GM21360 (cell line): ENCODE results near the gene CCNDBP1.
"Not testable (repeated sequence)": the region's sequence is repeated elsewhere in the genome, so short reads cannot be mapped to it uniquely, and the experiment has no call there.

Experiments used
- ATAC-seq: cut with Tn5 transposase; IDR thresholded peaks from one replicate; pipeline ENCODE4 v1.9.1; 2021; ENCODE audit warnings: mild to moderate bottlenecking, moderate library complexity; ENCODE audit not compliant: unreplicated experiment

CCNDBP1 gene

DNA sequence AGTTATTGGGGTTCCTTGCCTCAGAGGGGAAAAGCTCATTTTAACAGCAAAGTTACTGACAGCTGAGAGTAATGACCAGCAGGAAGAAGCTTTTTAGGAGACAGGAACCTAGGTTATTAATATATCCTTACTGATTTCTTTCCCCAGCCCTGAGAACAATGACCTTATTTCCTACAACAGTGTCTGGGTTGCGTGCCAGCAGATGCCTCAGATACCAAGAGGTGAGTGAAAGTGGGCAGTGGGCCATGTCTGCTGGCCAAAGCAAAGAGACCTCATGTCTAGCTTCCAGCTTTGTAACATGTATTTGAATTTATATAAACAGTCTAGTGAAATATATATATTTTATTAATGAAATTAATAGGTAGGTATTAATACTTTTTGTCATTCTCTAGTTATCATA is 5.0 kb downstream of the CCNDBP1 start:
- ATAC-seq, result no peak

DNA sequence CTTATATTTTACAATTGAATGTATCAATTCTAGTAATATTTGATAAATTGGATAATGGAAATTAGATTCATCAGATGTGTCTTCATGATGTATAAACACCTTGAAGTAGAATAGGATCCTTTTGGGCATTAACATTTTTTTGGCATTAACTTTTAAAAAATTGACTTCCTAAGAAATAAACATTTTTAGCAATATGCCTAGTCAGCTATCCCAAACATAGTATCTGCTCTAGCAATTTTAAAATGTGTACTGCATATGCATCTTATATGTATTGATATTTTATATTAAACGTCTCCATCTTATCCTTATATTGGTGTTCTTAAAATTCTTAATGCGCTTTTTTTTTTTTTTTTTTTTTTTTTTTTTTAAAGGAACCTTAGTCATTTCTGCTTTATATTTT is 8.5 kb downstream of the CCNDBP1 start:
- ATAC-seq, result no peak

DNA sequence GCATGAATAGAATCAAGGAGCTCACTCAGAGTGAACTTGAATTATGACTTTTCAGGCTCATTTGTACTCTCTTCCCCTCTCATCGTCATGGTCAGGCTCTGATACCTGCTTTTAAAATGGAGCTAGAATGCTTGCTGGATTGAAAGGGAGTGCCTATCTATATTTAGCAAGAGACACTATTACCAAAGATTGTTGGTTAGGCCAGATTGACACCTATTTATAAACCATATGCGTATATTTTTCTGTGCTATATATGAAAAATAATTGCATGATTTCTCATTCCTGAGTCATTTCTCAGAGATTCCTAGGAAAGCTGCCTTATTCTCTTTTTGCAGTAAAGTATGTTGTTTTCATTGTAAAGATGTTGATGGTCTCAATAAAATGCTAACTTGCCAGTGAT is 9.6 kb downstream of the CCNDBP1 start:
- ATAC-seq, result no peak

DNA sequence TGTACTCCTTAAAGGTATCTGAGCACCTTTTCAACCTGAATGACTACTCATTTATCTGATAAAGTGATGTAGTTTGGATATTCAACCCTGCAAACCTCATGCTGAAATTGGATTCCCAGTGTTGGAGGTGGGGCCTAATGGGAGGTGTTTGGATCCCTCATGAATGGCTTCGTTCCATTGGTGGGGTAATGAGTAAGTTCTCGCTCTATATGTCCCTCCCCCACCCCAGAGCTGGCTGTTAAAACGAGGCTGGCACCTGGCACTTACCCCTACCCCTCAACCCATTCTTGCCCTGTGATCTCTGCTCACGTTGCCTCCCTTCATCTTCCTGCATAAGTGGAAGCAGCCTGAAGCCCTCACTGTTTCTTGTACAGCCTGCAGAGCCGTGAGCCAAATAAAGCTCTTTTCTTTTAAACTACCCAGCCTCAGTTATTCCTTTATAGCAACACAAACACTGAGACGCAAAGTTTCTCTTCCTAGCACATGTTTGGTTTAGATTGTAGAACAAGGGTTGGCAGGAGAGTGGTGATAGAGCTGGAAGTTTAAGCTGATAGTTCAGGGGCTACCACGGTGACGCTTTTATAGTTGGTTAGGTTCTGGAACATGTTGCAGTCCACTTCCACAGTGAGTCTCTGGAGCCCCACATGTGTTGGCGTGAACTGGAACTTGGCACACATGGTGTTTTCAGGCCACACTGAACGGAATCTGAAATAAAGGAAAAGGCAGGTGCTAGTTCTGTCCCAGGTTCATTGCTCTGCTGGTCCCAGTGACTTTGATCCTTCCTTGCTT is 11.8 kb downstream of the CCNDBP1 start:
- no peak for ATAC-seq

DNA sequence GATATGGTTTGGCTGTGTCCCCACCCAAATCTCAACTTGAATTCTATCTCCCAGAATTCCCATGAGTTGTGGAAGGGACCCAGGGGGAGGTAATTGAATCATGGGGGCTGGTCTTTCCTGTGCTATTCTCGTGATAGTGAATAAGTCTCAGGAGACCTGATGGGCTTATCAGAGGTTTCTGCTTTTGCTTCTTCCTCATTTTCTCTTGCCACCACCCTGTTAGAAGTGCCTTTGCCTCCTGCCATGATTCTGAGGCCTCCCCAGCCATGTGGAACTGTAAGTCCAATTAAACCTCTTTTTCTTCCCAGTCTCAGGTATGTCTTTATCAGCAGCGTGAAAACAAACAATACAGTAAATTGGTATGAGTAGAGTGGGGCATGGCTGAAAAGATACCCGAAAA is 12.6 kb downstream of the CCNDBP1 start:
- not testable (repeated sequence) for ATAC-seq

DNA sequence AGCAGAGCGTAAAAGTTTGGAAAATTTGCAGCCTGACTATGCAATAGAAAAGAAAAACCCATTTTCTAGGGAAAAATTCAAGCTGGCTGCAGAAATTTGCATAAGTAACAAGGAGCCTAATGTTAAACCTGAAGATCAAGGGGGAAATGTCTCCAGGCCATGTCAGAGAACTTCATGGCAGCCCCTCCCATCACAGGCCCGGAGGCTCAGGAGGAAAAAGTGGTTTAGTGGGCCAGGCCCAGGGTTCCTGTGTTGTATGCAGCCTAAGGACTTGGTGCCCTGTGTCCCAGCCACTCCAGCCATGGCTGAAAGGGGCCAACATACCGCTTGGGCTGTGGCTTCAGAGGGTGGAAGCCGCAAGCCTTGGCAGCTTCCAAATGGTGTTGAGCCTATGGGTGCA is 13.4 kb downstream of the CCNDBP1 start:
- ATAC-seq, result not testable (repeated sequence)

DNA sequence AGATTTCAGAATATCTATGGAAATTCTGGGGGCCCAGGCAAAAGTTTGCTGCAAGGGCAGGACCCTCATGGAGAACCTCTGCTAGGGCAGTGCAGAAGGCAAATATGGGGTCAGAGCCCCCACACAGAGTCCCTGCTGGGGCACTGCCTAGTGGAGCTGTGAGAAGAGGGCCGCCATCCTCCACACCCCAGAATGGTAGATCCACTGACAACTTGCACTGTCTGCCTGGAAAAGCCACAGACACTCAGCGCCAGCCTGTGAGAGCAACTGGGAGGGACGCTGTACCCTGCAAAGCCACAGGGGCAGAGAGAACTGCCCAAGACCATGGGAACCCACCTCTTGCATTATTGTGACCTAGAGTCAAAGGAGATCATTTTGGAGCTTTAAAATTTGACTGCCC is 13.8 kb downstream of the CCNDBP1 start:
- no peak for ATAC-seq

DNA sequence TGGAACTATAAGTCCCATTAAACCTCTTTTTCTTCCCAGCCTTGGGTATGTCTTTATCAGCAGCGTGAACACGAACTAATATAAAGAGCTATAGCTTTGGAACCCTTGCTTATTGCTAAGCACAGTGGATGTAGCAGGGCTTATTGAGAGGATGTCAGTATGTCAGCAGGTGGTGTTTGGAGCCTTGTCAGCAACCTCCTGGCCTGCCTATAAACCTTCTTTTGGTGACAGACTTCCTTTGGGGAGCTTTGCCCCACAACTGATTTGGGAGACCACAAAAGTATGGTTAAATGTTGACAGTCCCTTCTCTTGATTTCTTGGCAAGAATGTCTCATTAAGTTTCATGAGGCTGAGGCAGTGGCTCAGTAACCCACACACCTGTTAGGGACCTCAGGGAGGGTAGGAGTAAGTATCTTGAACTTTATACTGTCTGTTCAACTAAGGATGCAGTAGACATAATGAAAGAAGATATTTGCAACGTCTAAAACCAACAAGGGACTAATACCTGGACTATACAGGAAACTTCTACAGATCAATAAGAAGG is 14.8 kb downstream of the CCNDBP1 start:
- ATAC-seq, result no peak

DNA sequence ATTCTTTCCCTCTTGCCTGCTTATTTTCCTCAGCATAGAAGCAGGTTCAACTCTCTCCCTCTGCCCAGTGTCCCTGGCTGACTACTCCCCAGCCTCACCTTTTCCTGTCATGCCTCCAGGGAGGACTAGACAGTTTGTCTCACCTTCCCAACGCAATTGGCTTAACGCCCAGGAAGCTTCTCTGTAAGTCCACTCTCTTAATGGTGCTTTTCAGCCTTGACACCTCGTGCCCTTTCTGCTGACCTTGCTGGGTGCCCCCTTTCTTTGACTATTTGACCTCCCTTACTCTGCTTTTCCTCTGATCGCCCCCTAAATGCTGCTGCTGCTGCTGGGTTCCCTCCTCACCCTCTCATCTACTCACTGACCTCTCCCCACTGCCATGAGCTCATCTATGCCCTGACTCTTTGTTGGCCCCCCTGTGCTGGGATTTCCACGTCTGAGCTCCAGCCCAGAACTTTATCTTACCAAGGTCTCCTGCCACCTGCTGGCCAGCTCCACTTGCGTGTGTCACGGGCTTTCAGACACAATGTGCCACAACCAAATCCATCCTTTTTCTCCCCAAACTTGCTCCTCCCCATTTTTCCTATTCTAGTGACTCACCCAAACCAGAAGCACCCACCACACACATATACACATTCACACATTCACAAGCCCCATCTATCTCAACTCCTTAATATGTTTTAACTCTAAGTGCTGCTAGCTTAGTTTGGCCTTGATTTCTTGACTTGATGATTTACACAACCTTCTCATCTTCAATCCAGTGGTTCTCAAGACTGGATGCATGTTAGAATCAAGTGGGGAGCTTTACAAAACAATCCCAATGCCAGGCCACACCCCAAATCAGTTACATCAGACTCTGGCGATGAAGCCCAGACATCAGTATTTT is 19.1 kb downstream of the CCNDBP1 start:
- ATAC-seq, result no peak

DNA sequence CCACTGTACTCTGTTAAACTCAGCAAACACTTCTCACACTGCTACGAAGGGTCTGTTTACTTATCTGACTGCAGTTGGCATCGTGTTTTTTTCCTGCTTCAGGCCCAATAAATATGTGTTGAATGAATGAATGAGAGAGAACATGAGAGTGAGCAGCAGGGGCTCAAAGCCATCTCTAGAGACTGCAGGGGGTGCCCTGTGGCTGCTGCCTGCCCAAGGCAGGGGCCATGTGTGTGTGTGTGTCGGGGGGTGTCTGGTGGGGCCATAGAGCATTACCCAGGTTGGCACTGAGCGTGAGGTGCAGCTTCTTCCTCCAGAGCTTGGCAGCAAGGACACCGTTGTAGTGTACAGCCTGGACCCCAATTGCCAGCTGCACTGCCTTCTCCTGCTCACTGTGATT is 20.9 kb downstream of the CCNDBP1 start:
- no peak for ATAC-seq

DNA sequence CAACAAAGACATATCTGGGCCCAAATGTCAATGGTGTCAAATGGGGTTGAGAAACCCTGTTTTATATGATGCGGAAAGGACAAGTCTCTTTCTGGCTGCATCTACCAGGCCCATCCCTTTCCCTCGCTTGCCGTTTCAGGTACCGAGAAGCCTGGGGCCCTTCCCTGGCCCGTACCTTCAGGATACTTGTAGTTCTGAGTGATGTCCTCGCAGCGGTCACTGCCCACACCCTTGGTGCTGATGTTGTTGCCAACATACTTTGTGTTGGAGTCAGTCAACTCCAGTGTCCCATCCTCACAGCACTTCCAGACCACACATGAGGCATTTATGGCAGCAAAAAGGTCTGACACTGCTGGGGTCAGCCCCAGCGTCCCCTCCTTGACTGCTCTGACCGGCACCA is 21.8 kb downstream of the CCNDBP1 start:
- ATAC-seq, result no peak

DNA sequence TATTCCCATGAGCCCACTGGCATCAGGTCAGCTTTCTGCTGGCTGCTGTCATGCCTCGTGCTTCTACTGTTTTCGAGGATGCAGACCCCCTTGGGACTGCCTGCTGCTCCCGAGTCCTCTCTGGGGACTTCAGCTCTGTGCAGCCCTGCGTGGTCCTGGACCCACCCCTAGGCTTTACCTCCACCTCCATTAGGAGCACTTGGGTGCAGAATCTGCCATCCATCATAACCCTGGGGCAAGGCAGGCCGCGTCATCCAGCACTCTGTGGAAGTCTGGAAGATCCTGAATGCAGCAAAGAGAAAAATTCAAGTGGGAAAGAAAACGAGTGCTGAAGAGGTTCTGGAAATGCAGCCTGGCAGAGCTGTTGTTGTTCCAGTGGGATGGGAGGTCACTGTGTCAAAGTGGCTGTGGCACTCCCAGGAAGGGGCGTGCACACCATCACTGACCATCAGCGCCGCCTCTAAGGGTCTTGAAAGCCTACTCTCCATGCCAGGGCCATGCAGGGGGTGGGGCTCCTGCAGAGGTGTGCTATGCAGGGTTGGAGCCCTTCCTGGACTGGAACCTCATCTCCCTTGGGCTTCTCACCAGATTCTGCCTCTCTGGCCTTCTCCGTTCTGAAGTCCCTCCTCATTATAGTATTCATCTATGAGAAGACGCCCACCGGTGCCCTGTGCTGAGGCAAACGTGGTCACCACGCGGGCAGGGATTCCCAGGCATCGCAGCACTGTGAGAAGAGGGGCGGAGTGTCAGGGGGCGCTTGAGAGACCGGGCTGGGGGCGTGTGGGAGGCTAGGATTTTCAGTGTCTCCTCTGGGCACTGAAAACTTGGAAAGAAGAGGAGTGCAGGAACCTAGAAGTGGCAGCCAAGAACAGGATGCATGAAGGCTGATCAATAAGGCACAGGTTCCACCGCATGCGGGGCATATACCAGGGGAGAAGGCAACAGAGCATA is 23.1 kb downstream of the CCNDBP1 start:
- no peak for ATAC-seq

DNA sequence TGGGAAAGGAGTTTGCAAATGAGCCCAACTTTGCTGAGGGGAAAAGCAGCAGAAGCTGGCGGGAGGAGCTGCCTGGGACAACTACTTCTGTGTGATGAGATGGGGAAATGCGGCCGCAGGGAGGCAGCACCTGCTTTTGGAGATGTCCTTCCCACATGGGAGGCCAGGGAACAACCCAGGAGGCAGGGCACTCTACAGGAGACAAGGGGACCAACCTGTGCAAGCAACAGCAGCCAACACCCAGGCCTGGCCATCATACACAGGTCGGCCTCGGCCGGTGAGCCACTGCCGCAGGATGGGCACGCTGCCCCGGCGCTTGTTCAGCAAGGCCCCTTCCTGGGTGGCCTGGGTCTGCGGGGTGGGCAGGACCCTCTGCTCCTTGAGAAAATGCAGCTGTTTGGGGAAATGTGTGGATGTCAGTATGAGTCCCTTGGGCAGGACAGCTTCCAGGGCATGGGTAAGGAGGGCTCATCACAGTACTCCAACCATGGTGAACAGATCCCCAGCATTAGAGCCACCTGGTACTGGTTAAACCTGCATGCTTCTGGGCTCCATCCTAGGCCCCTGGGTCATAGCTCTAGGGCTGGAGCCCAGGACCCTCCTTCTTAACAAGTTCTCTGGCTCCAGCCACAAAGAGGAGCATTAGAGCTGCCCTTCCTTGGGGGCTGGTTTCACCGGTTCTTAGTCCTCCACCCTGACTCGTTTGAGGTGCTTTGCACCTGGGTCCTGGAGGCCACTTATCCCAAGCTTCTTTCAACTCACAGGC is 24.0 kb downstream of the CCNDBP1 start:
- no peak for ATAC-seq

DNA sequence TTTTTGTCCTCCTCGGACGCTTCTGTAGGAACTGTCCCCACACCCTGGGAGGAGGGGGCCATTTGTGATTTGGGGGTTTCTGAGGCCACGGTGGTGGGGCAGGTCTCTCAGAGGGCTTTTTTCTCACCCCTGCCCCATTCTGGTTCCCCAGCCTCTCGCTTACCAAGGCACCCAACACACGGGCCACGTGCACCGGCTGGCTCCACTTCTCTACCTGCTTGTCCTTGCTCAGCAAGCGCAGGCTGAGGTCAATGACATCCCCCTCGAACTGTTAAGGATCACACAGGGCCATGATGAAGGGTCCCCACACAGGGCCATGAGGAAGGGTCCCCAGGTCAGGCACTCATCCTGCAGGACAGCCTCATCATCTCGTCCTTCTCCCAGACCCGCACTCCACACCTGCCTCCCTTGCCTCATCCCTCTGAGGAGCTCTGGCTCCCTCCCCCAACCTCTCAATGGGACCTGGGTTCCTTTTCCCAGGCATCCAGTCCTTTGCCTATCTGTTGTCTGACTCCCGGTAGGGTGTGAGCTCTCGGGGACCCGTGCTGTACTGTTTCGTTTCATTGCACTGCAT is 25.1 kb downstream of the CCNDBP1 start:
- no peak for ATAC-seq

DNA sequence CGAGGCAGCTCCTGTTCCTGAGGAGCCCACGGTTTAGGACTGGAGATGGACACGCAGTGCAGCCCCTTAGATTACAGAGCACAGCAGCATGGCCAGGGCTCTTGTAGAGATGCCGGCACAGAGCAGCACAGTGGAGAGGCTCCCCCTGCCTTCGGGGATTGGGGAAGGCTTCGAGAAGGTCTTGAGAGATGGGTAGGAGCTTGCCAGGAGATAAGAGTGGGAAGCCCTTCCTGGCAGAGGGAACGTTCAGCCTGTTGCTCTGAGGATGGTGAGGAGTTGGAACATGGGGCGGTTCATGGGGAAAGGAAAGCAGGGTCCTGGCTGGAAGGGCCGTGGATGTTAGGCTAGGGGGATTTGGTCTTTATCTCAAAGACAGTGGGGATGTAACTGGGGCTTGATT is 25.6 kb downstream of the CCNDBP1 start:
- ATAC-seq, result no peak

DNA sequence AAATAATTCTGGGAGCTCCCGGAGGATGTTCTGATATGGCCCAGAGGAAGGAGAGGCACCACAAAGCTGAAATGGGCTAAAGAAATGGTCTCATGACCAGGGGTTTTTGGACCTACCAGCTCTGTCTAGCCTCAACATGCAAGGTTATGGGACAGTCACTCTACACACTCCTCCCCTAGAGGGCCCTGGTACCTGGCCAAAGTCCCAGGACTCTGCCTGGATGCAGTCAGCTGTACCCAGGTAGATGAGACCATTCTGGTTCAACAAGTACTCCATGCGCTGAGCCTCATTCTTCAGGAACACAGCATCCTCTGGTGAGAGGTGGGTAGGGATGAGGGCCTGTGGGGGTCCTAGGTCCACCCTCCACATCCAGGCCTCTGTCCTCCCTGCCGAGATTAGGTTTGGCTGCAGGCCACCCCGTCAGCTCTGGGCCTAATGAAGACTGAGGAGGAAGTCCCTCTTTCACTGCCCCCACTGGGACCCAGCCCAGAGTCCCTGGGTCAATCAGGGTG is 26.1 kb downstream of the CCNDBP1 start:
- ATAC-seq, result no peak

DNA sequence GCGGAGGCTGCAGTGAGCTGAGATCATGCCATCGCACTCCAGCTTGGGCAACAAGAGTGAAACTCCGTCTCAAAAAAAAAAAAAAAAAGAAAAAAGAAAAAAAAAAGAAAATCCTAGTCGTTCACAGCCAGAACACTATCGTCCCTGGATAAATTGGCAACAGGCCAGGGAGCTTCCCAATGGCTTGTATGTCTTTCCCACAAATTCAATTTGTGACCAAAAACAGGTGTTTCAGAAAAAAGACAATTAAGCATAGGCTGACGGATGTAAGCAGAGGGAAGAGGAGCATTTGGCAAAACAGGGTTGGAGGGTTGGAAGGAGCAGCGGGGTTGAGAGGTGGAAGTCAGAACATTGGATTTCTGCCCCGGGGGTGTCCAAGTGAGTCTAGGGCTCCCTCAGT is 27.1 kb downstream of the CCNDBP1 start:
- no peak for ATAC-seq

DNA sequence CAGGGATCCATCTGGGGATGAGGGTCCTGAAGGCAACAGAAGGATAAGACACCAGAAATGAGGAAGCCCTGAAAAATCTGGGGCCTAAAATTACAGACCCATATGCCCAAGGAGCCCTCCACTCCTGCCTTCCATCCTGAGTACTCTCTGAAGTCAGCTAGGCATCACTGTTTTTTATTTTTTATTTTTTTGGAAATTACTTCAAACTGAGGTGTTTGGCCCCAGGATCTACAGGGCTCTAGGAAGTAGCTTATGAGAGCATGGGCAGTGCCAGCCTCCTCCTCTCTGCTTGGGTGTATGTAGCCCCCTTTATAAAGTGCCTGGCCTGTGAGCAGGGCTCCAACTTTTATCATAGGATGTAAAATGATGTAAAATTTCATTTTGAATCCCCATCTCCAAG is 27.7 kb downstream of the CCNDBP1 start:
- no peak for ATAC-seq

DNA sequence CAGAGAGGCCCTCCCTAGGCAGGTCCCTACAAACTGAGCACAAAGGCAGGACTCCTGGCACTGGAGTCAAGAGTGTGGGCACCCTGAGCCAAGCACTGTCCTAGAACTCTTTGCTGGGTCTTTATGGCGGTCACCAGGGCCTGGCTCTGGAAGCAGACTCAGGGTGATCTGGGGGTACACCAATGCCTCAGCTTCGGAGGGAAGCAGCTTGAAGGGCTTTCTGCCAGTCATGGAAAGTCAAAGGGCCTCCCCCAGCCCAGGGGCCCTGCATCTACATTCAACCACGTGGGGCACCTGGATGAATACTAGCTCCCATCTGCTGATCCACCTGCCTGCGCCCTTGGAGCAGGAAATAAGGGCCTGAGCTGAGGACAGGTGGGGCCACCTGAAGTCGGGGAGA is 28.3 kb downstream of the CCNDBP1 start:
- no peak for ATAC-seq

DNA sequence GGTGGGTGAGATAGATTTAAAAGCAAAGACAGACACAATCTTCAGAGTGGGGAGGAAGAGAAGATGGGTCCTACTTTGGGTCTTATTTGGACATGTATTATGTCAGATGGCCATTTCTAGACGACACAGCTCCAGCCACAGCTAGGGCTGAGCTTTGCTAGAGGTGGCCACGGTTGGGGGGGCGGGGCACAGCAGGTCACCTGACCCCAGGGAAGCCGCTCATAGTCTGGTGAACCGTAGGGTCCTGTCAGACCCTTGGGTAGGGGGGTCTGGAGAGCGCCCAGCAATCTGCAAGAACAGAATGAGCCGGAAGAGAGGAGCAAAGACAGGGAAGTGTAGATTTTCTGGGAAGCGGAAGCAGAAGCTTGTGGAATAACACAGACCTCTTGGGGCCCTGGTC is 29.0 kb downstream of the CCNDBP1 start:
- no peak for ATAC-seq
